AG09319 (cell line): ENCODE measurements around the gene TSPAN10.
A peak's percentile ranks its signal among the peaks of the same experiment; 100 is the strongest.

Experiments
- DNase-seq: peaks from one replicate; pipeline ENCODE4 v3.0.0-alpha.2; 2010; ENCODE audit warnings: low read depth; ENCODE audit errors: extremely low read depth
- TF ChIP-seq, protein P1 (sequence below): IDR thresholded peaks from 2 replicates; pipeline ENCODE4 v1.5.1; 2011; ENCODE audit warnings: low read depth, mild to moderate bottlenecking, inconsistent platforms, low read length, moderate library complexity

TSPAN10 gene

DNA sequence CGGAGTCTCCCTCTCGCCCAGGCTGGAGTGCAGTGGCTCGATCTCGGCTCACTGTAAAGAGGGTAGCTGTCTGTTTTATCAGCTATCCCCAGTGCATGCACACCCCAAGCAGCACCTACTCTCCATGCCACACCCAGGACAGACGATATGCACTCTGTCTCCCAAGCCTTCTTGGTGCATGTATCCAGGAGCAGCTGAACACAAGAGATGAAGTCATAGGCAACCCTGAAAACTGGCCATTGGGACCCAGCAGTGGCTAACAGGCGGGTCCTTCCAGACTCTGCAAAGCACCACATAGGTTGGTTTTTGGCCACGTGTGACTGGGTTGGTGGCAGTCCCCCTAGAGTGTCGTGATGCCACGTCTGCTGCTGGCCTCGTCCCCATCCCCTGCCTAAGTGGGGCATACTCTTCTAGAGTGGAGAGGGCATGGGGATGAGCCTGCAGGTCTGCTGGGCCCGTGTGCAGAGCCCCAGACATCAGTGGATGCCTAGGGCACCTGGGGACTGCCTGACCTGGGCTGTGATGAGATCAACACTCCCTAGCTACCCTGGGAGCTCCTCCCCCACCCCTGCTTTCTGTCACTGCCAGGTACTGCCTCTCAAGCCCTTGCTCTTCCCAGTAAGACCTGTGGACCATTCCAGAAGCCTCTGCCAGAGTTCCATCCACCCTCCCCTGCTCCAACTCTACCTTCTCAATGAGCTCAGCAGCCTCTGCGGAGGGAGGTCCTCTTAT lies 10.0 kb downstream of the TSPAN10 start:
- no peak for DNase-seq
- TF ChIP-seq, protein P1, sequence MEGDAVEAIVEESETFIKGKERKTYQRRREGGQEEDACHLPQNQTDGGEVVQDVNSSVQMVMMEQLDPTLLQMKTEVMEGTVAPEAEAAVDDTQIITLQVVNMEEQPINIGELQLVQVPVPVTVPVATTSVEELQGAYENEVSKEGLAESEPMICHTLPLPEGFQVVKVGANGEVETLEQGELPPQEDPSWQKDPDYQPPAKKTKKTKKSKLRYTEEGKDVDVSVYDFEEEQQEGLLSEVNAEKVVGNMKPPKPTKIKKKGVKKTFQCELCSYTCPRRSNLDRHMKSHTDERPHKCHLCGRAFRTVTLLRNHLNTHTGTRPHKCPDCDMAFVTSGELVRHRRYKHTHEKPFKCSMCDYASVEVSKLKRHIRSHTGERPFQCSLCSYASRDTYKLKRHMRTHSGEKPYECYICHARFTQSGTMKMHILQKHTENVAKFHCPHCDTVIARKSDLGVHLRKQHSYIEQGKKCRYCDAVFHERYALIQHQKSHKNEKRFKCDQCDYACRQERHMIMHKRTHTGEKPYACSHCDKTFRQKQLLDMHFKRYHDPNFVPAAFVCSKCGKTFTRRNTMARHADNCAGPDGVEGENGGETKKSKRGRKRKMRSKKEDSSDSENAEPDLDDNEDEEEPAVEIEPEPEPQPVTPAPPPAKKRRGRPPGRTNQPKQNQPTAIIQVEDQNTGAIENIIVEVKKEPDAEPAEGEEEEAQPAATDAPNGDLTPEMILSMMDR, result no peak

DNA sequence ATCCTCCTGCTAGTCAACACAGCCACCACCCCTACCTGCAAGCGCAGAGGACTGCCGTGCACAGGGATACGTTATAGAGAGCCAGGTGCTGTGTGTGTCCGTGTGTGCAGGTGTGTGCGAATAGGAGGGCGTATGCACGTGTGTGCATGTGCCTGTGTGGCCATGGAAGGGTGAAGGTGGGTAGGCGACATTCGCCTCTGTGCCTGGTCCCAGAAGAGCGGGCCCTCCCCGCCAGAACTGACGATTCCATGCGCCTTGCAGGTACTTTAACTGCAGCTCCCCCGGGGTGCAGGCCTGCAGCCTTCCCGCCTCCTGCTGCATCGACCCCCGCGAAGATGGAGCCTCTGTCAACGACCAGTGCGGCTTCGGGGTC lies 10.6 kb downstream of the TSPAN10 start:
- TF ChIP-seq, protein P1, result no peak
- no peak for DNase-seq

DNA sequence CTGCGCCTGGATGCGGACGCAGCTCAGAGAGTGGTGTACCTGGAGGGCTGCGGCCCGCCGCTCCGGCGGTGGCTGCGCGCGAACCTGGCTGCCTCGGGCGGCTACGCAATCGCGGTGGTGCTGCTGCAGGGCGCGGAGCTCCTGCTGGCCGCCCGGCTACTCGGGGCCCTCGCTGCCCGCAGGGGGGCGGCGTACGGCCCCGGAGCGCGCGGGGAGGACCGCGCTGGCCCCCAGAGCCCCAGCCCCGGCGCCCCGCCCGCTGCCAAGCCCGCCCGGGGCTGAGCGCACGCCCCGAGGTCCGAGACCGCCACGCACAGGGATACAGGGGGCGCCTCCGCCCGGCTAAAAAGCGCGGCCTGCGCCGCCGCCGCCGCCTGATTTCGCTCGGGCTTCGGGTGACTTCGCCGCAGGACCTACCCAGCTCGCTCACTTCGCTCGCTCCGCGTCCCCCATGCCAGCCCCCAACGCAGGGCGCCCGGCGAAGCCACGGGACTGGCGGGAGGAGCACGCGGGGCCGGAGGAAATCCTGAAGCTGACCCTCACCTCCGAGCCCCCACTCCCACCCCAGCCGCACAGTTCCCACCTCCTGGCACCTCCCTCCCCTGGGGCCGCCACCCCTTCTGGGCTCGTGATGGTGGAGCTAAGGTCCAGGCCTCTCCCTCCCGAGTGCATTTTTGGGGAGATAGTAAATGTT lies 11.2 kb downstream of the TSPAN10 start:
- TF ChIP-seq, protein P1, result no peak
- DNase-seq, result no peak

DNA sequence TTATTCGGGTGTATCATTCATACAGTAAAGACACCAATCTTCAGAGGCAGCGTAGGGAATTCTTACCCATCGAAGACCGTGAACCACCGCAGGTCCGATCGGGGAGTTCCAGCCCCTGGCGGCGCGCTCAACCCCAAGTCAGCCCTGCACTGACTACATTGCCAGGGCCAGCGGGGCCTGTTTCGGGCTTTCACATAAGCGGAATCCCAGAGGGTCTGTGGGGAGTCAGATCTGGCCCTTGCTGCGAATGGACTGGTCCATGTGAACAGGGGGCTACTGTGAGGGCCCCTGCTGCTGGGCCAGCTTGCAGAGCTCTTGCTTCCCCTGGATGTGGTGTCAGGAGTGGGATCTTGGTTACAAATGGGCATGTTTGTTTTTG lies 11.7 kb downstream of the TSPAN10 start:
- no peak for DNase-seq
- TF ChIP-seq, protein P1, result no peak

DNA sequence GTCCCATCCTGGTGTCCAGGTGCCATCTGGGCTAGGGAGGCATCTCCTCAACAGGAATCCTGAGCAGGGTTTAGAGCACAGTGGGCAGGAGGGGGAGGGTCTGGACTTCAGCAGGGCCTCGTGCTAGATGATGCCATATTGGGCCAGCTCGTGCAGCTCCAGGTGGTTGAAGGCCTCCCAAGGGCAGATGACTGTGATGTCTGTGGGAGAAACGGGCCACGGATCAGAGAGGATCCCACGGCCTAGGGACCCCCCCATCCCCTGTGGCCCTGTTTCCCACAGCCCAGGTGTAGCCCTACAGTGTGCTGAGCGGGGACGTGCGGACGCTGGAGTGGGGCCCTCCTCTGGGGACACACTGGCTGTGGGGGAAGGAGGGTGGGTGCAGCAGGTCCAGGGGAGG lies 14.0 kb downstream of the TSPAN10 start:
- DNase-seq, result no peak
- TF ChIP-seq, protein P1, result no peak

DNA sequence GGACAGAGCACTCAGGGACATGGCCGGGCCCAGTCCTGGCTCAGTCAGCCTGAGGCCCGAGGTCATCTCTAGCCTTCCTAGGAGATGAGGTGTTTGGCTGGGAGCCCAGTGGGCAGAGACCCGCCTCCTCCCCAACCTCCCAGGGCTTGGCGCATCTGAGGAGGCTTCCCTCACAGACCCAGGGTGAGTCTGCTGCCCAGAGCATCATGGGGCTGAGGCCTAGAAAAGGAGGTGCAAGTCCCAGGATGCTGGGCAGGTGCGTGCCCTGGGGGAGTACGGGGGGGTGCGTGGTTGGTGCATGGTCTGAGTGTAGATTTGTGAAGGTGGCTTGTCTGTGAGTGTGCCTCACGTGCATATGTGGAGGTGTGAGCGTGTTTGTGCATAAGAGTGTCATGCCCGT lies 14.7 kb downstream of the TSPAN10 start:
- peak; percentile 39 for DNase-seq
- TF ChIP-seq, protein P1, result no peak
